ENCODE data around the gene CBLB.

GRCh38 chr3:105765308-105765639, 103.5 kb downstream of the CBLB start:
- TF ChIP-seq ZBTB11 (tag by site-specific recombination; conservative IDR thresholded peaks at IDR 0.05; ENCODE audit: low read depth) (no peak), ZBTB8A (tag by site-specific recombination; IDR thresholded peaks at IDR 0.05) (no peak)

Data from HEK293 (cell line).